Lower leg skin (tissue), 3 donors: Measurements from ENCODE around the gene KRT13.

ENCODE experiments used
- POLR2A ChIP-seq, 2 donors: fragments of 450-650 bp; IDR thresholded peaks; one replicate each; pipeline ENCODE4 v1.6.1; 2016 to 2017; ENCODE audit warnings: antibody characterized with exemption in 2 of 2, mild to moderate bottlenecking in 1 of 2, moderate library complexity in 1 of 2
- TF ChIP-seq, protein P1 (sequence below), 3 donors: fragments of 450-650 bp; IDR thresholded peaks; one replicate each; pipeline ENCODE4 v1.5.1; 2016; ENCODE audit warnings: antibody characterized with exemption in 3 of 3, mild to moderate bottlenecking in 3 of 3, moderate library complexity in 2 of 3

DNA sequence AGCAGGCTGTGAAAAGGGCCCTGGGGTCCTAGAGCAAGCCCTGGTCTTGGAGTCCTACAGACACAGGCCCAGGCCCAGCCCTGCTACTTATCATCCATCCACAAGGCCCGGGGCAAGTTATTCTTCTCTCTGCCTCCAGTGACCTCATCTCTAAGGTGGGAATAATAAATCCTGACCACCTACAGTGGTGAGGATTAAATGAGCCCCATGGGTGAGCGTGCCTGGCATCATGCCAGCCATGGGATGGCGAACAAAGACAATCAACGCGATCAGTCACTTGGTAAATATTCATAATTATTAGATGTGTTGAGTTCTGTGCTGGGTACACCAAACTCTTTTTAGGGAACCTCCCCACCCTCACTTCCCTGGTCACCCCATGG is 7.7 kb upstream of the KRT13 start:
- TF ChIP-seq, protein P1, sequence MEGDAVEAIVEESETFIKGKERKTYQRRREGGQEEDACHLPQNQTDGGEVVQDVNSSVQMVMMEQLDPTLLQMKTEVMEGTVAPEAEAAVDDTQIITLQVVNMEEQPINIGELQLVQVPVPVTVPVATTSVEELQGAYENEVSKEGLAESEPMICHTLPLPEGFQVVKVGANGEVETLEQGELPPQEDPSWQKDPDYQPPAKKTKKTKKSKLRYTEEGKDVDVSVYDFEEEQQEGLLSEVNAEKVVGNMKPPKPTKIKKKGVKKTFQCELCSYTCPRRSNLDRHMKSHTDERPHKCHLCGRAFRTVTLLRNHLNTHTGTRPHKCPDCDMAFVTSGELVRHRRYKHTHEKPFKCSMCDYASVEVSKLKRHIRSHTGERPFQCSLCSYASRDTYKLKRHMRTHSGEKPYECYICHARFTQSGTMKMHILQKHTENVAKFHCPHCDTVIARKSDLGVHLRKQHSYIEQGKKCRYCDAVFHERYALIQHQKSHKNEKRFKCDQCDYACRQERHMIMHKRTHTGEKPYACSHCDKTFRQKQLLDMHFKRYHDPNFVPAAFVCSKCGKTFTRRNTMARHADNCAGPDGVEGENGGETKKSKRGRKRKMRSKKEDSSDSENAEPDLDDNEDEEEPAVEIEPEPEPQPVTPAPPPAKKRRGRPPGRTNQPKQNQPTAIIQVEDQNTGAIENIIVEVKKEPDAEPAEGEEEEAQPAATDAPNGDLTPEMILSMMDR (IDR thresholded peaks at IDR 0.05), result no peak
- no peak for TF ChIP-seq POLR2A (IDR thresholded peaks at IDR 0.05)
